Smooth muscle cell (in vitro differentiated cells): Measurements from ENCODE around the gene DACH1. TPM values are rescaled to one million over a fixed set of nuclear protein-coding genes. Genes with fewer than 3 reads are reported as not detected.

ENCODE experiments used
- DNase-seq: peaks from one replicate; lab custom pipeline; 2025; ENCODE audit not compliant: unreplicated experiment; lab: John Stamatoyannopoulos, UW
- H2AFZ ChIP-seq: fragments of 200-600 bp; sonication (generic); 2 replicates; pipeline ENCODE4 v1.6.0; 2016; ENCODE audit warnings: antibody characterized with exemption, low read depth, mild to moderate bottlenecking
- H3F3A ChIP-seq: fragments of 200-600 bp; sonication (generic); 2 replicates; pipeline ENCODE4 v1.6.0; 2017; ENCODE audit warnings: antibody characterized with exemption, low read depth
- H3K27ac ChIP-seq: fragments of 200-600 bp; sonication (generic); 2 replicates; pipeline ENCODE4 v1.5.1; 2016; ENCODE audit warnings: low read depth, mild to moderate bottlenecking
- H3K27me3 ChIP-seq: fragments of 200-600 bp; sonication (generic); 2 replicates; pipeline ENCODE4 v1.6.1; 2016; ENCODE audit warnings: low read depth, mild to moderate bottlenecking
- H3K36me3 ChIP-seq: fragments of 200-600 bp; sonication (generic); 2 replicates; pipeline ENCODE4 v1.5.1; 2016; ENCODE audit warnings: low read depth
- H3K4me1 ChIP-seq: fragments of 200-600 bp; sonication (generic); 2 replicates; pipeline ENCODE4 v1.5.1; 2016; ENCODE audit warnings: low read depth
- H3K4me2 ChIP-seq: fragments of 200-600 bp; sonication (generic); 2 replicates; pipeline ENCODE4 v1.6.0; 2016; ENCODE audit warnings: mild to moderate bottlenecking
- H3K4me3 ChIP-seq: fragments of 200-600 bp; sonication (generic); 2 replicates; pipeline ENCODE4 v1.5.1; 2016; ENCODE audit warnings: mild to moderate bottlenecking
- H3K79me2 ChIP-seq: fragments of 200-600 bp; sonication (generic); 2 replicates; pipeline ENCODE4 v1.6.0; 2016; ENCODE audit warnings: low read depth, mild to moderate bottlenecking
- H3K9ac ChIP-seq: fragments of 200-600 bp; sonication (generic); 2 replicates; pipeline ENCODE4 v1.6.0; 2016; ENCODE audit warnings: low read depth
- H3K9me3 ChIP-seq: fragments of 200-600 bp; sonication (generic); replicated peaks from 2 replicates; pipeline ENCODE4 v1.5.1; 2016; ENCODE audit warnings: low read depth
- H4K20me1 ChIP-seq: fragments of 200-600 bp; sonication (generic); 2 replicates; pipeline ENCODE4 v1.6.0; 2016; ENCODE audit warnings: low read depth
- CTCF ChIP-seq: fragments of 200-600 bp; sonication (generic); IDR thresholded peaks from 2 replicates; pipeline ENCODE4 v1.5.1; 2017; ENCODE audit warnings: borderline replicate concordance, mild to moderate bottlenecking, antibody characterized with exemption; ENCODE audit not compliant: insufficient read depth, poor library complexity, severe bottlenecking
- WGBS: methylation state at CpG from one replicate; pipeline ENCODE4 v1.1.7; 2016; ENCODE audit warnings: low lambda C conversion rate; 5-methylcytosine and 5-hydroxymethylcytosine counted together
- polyA plus RNA-seq: library from polyadenylated mRNA; unstranded; fragments of >200 nt; fragmentation: Nextera tagmentation; extraction: Ambion mirVana; gene quantifications from 2 replicates; pipeline ENCODE4 v1.2.1, GENCODE V29; 2016
- total RNA-seq: library from RNA; depleted of rRNA; stranded (reverse); fragments of >200 nt; gene quantifications from 2 replicates; pipeline ENCODE4 v1.2.3, GENCODE V29; 2014

The DACH1 gene
- total and polyA plus RNA-seq, 2 experiments from 2014 or later, result 0.33 to 1.6 TPM

GRCh38 chr13:71727042-71727441 is 140.0 kb downstream of the DACH1 start:
- no peaks in the 10 kb centered on the region for H3K27me3 ChIP-seq
- no peaks in the 10 kb centered on the region for H3K79me2 ChIP-seq

GRCh38 chr13:71722206-71722605 is 144.8 kb downstream of the DACH1 start:
- 82% methylated on average over 3 of the region's 3 CpGs for whole genome bisulfite sequencing
- H3K9me3 ChIP-seq, result no peaks in the 10 kb centered on the region
- H3K36me3 ChIP-seq, result no peaks in the 10 kb centered on the region
- H3K9ac ChIP-seq, result no peak overlapping the region
- TF ChIP-seq CTCF, result no peak
- H2AFZ ChIP-seq, result no peak overlapping the region
- no peak for DNase-seq
- peak overlapping the region; percentile 18 for H3K4me2 ChIP-seq
- H3K4me3 ChIP-seq, result no peak overlapping the region
- H4K20me1 ChIP-seq, result no peaks in the 10 kb centered on the region
- H3K79me2 ChIP-seq, result no peaks in the 10 kb centered on the region
- no peak overlapping the region for H3K27ac ChIP-seq
- H3K4me1 ChIP-seq, result peaks cover 13% of the 10 kb centered on the region
- no peaks in the 10 kb centered on the region for H3K27me3 ChIP-seq
- H3F3A ChIP-seq, result no peaks in the 10 kb centered on the region

More at GRCh38 chr13:71727042-71727441, 140.0 kb downstream of the DACH1 start:
- H3K9me3 ChIP-seq, result no peaks in the 10 kb centered on the region
- H4K20me1 ChIP-seq, result no peaks in the 10 kb centered on the region
- no peak for DNase-seq
- H3F3A ChIP-seq, result no peaks in the 10 kb centered on the region
- 96% methylated on average over 2 of the region's 2 CpGs for WGBS
- no peak for TF ChIP-seq CTCF
- H3K4me1 ChIP-seq, result peaks cover 11% of the 10 kb centered on the region
- H3K27ac ChIP-seq, result no peak overlapping the region
- no peak overlapping the region for H3K4me2 ChIP-seq
- H2AFZ ChIP-seq, result no peak overlapping the region
- no peaks in the 10 kb centered on the region for H3K36me3 ChIP-seq
- no peak overlapping the region for H3K4me3 ChIP-seq
- no peak overlapping the region for H3K9ac ChIP-seq

- Histone ChIP-seq H3K4me2 (no peak overlapping the region), H3K36me3 (no peaks in the 10 kb centered on the region), H3K9me3 (no peaks in the 10 kb centered on the region), H3K79me2 (no peaks in the 10 kb centered on the region), H3K4me1 (peaks cover 10% of the 10 kb centered on the region), H3K9ac (no peak overlapping the region), H3F3A (no peaks in the 10 kb centered on the region), H4K20me1 (no peaks in the 10 kb centered on the region), H3K27ac (no peak overlapping the region), H3K27me3 (no peaks in the 10 kb centered on the region), H2AFZ (no peak overlapping the region), H3K4me3 (no peak overlapping the region)
- no peak for TF ChIP-seq CTCF
- 96% methylated on average over 1 of the region's 1 CpG for WGBS
- no peak for DNase-seq
Observed at GRCh38 chr13:71721104-71721503, 145.9 kb downstream of the DACH1 start.

GRCh38 chr13:71718931-71719330 is 148.1 kb downstream of the DACH1 start:
- peaks cover 10% of the 10 kb centered on the region for H3K4me1 ChIP-seq
- no peaks in the 10 kb centered on the region for H4K20me1 ChIP-seq
- TF ChIP-seq CTCF, result no peak
- no peaks in the 10 kb centered on the region for H3K27me3 ChIP-seq
- no peak overlapping the region for H2AFZ ChIP-seq
- 78% methylated on average over 1 of the region's 1 CpG for WGBS
- no peak overlapping the region for H3K9ac ChIP-seq
- no peaks in the 10 kb centered on the region for H3K9me3 ChIP-seq
- H3K79me2 ChIP-seq, result no peaks in the 10 kb centered on the region
- H3K27ac ChIP-seq, result no peak overlapping the region
- DNase-seq, result no peak
- no peaks in the 10 kb centered on the region for H3K36me3 ChIP-seq
- H3K4me3 ChIP-seq, result no peak overlapping the region
- H3K4me2 ChIP-seq, result no peak overlapping the region
- no peaks in the 10 kb centered on the region for H3F3A ChIP-seq
